ENCODE data around the gene MGAT5. TPM values are rescaled to one million over a fixed set of nuclear protein-coding genes. Genes with fewer than 3 reads are reported as not detected.

The MGAT5 gene, protein sequence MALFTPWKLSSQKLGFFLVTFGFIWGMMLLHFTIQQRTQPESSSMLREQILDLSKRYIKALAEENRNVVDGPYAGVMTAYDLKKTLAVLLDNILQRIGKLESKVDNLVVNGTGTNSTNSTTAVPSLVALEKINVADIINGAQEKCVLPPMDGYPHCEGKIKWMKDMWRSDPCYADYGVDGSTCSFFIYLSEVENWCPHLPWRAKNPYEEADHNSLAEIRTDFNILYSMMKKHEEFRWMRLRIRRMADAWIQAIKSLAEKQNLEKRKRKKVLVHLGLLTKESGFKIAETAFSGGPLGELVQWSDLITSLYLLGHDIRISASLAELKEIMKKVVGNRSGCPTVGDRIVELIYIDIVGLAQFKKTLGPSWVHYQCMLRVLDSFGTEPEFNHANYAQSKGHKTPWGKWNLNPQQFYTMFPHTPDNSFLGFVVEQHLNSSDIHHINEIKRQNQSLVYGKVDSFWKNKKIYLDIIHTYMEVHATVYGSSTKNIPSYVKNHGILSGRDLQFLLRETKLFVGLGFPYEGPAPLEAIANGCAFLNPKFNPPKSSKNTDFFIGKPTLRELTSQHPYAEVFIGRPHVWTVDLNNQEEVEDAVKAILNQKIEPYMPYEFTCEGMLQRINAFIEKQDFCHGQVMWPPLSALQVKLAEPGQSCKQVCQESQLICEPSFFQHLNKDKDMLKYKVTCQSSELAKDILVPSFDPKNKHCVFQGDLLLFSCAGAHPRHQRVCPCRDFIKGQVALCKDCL
- polyA plus RNA-seq, result 19.0 TPM
- long read RNA-seq, donor 1, result 0 reads
- long read RNA-seq, donor 2, partial matches to known transcripts, result 0 of 1 reads
- long read RNA-seq, donor 2, other reads (novel, unspliced or antisense), result 0 of 1 reads
- long read RNA-seq, donor 3, result 0 reads
- long read RNA-seq, donor 4, partial matches to known transcripts, result 0 of 1 reads
- long read RNA-seq, donor 4, other reads (novel, unspliced or antisense), result 0 of 1 reads
- long read RNA-seq, donor 5, partial matches to known transcripts, result 0 of 1 reads
- long read RNA-seq, donor 5, other reads (novel, unspliced or antisense), result 0 of 1 reads
- long read RNA-seq, donor 6, partial matches to known transcripts, result 0 of 1 reads
- long read RNA-seq, donor 6, other reads (novel, unspliced or antisense), result 0 of 1 reads
- long read RNA-seq, donor 7, result 0 reads
- long read RNA-seq, donor 8, partial matches to known transcripts, result 0 of 2 reads
- long read RNA-seq, donor 8, other reads (novel, unspliced or antisense), result 0 of 2 reads
- long read RNA-seq, donor 9, result 0 reads
- long read RNA-seq, donor 10, result 0 reads
- long read RNA-seq, donor 11, result 0 reads

DNA sequence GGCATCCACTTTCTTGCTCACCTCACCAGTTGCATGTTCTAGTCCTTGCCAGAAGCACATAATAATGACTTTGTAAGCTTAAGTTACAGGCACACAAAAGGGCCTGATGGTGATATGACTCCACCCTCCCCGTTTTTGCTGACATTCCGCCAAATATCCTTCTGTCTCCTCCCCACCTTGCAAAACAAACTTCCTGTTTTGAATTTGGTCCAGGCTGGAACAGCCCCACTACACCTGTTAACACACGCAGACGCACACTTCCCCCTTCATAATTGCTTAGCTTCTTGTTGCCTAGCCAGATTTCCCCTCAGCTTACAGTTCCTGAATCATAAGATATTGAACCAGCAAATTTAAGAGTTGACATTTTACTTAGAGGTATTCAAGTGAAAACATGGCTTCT lies at the start of gene MGAT5:
Gene MGAT5 (plus strand): TSS at position 269 of the 400 bp plus-strand sequence. CDS start 332 bp downstream, outside the sequence.
- no peaks in the 10 kb centered on the region for H3K27me3 ChIP-seq (ENCODE audit: control insufficient read depth, insufficient read depth, low read length)
- WGBS (ENCODE audit: insufficient coverage, low lambda C conversion rate), result 53% methylated on average over 2 of the region's 4 CpGs
- no peak within 1 kb of the TSS for H3K27ac ChIP-seq (ENCODE audit: low read length)
- DNase-seq, result no peak
- no peaks in the 10 kb centered on the region for H3K4me1 ChIP-seq (ENCODE audit: control insufficient read depth, insufficient read depth, low read length)
- peaks cover 14% of the 10 kb centered on the region for H3K36me3 ChIP-seq (ENCODE audit: control insufficient read depth, insufficient read depth, low read length)
- H3K9me3 ChIP-seq (ENCODE audit: control insufficient read depth, low read depth, low read length), result no peaks in the 10 kb centered on the region
- no peak within 1 kb of the TSS for H3K4me3 ChIP-seq (ENCODE audit: low read length)

DNA sequence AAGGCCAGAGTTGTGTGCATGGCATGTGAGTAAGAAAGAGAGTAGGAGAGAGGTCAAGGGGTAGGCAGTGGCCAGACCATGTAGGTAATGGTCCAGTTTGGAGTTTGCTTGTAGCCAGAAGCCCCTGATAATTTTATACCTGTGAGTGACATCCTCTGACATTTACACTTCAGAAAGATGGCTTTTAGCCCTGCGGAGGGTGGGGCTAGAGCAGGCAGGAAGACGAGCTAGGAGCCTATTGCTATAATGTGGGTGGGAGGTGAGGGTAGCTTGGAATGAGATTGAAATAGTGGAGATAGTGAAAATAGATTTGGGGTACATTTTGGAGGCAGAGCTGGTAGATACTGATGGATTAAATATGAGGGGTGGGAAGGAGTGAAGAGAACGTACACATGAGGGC lies 48.8 kb upstream of the MGAT5 start:
- H3K4me1 ChIP-seq (ENCODE audit: control insufficient read depth, insufficient read depth, low read length), result no peaks in the 10 kb centered on the region

DNA sequence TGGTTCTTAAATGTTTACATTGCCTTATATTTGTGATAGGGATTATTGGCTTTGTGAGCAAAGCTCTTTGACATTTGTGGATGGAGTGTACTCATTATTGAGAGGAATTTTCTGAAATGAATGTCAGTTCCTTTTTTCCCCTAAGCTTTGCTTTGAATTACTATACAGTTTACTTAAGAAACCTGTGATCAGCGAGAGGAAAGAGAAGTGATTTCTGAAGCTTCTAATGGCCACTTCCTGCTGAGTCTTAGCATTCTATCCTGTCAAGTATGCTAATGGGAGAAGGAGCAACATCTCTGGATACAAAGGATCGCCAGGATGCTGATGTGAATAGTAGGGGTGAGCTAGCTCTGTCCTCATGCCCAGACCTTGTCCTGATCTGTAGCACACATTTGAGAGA lies 47.8 kb upstream of the MGAT5 start:
- WGBS (ENCODE audit: insufficient coverage, low lambda C conversion rate), result no CpG with 5 or more reads among the region's 2 CpGs
- DNase-seq, result no peak
- Histone ChIP-seq H3K4me1 (ENCODE audit: control insufficient read depth, insufficient read depth, low read length) (no peaks in the 10 kb centered on the region), H3K27me3 (ENCODE audit: control insufficient read depth, insufficient read depth, low read length) (no peaks in the 10 kb centered on the region), H3K27ac (ENCODE audit: low read length) (no peak overlapping the region), H3K9me3 (ENCODE audit: control insufficient read depth, low read depth, low read length) (no peaks in the 10 kb centered on the region), H3K36me3 (ENCODE audit: control insufficient read depth, insufficient read depth, low read length) (no peaks in the 10 kb centered on the region), H3K4me3 (ENCODE audit: low read length) (no peak overlapping the region)

More for the DNA sequence above, 48.8 kb upstream of the MGAT5 start:
- Histone ChIP-seq H3K27ac (ENCODE audit: low read length) (no peak overlapping the region), H3K9me3 (ENCODE audit: control insufficient read depth, low read depth, low read length) (no peaks in the 10 kb centered on the region), H3K4me3 (ENCODE audit: low read length) (no peak overlapping the region), H3K36me3 (ENCODE audit: control insufficient read depth, insufficient read depth, low read length) (no peaks in the 10 kb centered on the region), H3K27me3 (ENCODE audit: control insufficient read depth, insufficient read depth, low read length) (no peaks in the 10 kb centered on the region)
- WGBS (ENCODE audit: insufficient coverage, low lambda C conversion rate), result 100% methylated on average over 1 of the region's 3 CpGs
- DNase-seq, result no peak

DNA sequence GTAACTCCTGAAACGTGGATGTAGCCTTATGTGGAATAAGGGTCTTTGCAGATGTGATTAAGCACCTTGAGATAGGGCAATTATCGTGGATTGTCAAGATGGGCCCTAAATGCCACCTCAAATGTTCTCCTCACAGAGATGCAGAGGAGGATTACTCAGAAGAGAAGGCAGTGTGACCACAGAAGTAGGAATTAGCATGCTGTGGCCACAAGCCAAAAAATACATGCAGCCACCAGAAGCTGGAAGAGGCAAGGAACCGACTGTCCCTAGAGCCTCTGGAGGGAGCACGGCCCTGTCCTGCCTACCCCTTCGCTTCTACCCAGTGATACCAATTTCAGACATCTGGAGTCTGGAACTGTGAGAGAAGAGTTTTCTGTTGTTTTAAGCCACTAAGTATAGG lies 47.3 kb upstream of the MGAT5 start:
- Histone ChIP-seq H3K27me3 (ENCODE audit: control insufficient read depth, insufficient read depth, low read length) (no peaks in the 10 kb centered on the region), H3K4me3 (ENCODE audit: low read length) (no peak overlapping the region), H3K9me3 (ENCODE audit: control insufficient read depth, low read depth, low read length) (no peaks in the 10 kb centered on the region), H3K36me3 (ENCODE audit: control insufficient read depth, insufficient read depth, low read length) (no peaks in the 10 kb centered on the region), H3K27ac (ENCODE audit: low read length) (no peak overlapping the region), H3K4me1 (ENCODE audit: control insufficient read depth, insufficient read depth, low read length) (no peaks in the 10 kb centered on the region)
- no peak for DNase-seq
- no CpG with 5 or more reads among the region's 5 CpGs for WGBS (ENCODE audit: insufficient coverage, low lambda C conversion rate)

DNA sequence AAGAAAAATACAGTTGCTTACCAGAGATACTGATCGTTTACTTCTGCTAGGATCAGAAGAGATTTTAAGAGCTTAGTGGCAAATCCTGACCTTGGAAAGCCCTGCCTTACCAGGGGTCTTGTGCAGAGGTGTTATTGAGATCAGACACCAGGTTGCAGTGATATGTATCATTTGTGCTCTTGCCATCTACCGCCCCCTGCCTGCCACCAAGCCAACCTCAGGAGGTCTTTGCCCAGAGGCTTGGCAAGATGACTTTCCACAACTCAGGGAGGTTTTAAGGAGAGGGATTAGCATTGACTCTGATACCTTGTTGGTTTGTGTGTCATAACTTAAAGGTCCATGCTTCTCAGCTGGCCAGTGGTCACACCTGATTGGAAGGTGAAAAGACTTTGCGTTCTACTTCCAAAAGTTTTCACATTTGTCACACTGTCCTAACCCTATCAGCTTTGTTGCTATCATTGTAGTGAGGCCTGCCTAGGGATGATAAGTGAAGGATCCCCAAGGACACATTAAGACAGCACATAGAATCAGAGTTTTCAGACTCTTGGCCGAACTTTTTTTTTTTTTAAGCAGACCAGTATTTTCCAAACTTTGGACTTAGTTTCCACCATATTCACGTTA lies 46.2 kb upstream of the MGAT5 start:
- H3K27me3 ChIP-seq (ENCODE audit: control insufficient read depth, insufficient read depth, low read length), result no peaks in the 10 kb centered on the region
- no peaks in the 10 kb centered on the region for H3K4me1 ChIP-seq (ENCODE audit: control insufficient read depth, insufficient read depth, low read length)
- H3K36me3 ChIP-seq (ENCODE audit: control insufficient read depth, insufficient read depth, low read length), result no peaks in the 10 kb centered on the region
- no peak overlapping the region for H3K27ac ChIP-seq (ENCODE audit: low read length)
- H3K4me3 ChIP-seq (ENCODE audit: low read length), result no peak overlapping the region
- no peaks in the 10 kb centered on the region for H3K9me3 ChIP-seq (ENCODE audit: control insufficient read depth, low read depth, low read length)
- WGBS (ENCODE audit: insufficient coverage, low lambda C conversion rate), result no CpG with 5 or more reads among the region's 5 CpGs
- DNase-seq, result peak; percentile 42 to 50

DNA sequence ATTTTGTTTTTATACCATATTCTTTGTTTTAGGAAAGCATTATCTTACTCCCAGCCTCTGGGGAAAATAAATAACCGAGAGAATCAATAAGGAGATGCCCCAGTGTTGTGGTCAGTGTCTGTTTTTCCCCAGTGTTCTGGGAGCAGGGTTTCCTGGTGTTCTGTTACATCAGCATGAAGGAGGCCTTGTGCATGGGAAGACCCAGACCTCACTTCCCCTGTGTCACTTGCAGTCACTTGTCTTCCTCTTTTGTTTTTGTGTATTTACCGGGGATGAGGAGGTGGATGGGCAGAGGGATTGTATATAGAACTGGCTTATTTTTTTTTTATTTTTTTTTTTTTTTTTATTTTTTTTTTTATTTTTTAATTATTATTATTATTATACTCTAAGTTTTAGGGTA lies 45.0 kb upstream of the MGAT5 start:
- Histone ChIP-seq H3K36me3 (ENCODE audit: control insufficient read depth, insufficient read depth, low read length) (no peaks in the 10 kb centered on the region), H3K4me3 (ENCODE audit: low read length) (no peak overlapping the region), H3K4me1 (ENCODE audit: control insufficient read depth, insufficient read depth, low read length) (no peaks in the 10 kb centered on the region), H3K27me3 (ENCODE audit: control insufficient read depth, insufficient read depth, low read length) (no peaks in the 10 kb centered on the region), H3K27ac (ENCODE audit: low read length) (no peak overlapping the region), H3K9me3 (ENCODE audit: control insufficient read depth, low read depth, low read length) (no peaks in the 10 kb centered on the region)
- DNase-seq, result no peak
- no CpG with 5 or more reads among the region's 2 CpGs for WGBS (ENCODE audit: insufficient coverage, low lambda C conversion rate)

DNA sequence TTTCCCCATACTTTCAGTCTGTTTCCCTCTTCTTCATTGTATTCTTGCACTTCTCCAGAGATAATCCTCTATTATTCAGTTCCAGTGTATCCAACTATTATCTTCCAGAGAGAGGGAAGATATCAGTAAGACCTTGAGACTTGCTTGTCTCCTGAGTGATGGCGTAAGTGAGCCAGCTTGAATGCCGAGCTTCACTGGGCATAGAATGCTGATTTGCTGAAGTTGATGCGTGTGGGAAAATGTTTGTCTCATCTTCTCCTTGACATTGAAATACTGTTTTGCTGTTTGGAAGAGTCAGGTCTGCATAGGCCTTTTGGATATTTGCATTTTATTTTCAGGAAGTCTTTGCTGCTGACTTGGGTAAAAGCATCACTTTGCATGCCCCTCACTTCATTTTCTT lies 41.1 kb upstream of the MGAT5 start:
- no peaks in the 10 kb centered on the region for H3K9me3 ChIP-seq (ENCODE audit: control insufficient read depth, low read depth, low read length)
- no peak overlapping the region for H3K4me3 ChIP-seq (ENCODE audit: low read length)
- H3K27me3 ChIP-seq (ENCODE audit: control insufficient read depth, insufficient read depth, low read length), result no peaks in the 10 kb centered on the region
- no peaks in the 10 kb centered on the region for H3K4me1 ChIP-seq (ENCODE audit: control insufficient read depth, insufficient read depth, low read length)
- no peak for DNase-seq
- H3K36me3 ChIP-seq (ENCODE audit: control insufficient read depth, insufficient read depth, low read length), result no peaks in the 10 kb centered on the region
- no CpG with 5 or more reads among the region's 3 CpGs for WGBS (ENCODE audit: insufficient coverage, low lambda C conversion rate)
- no peak overlapping the region for H3K27ac ChIP-seq (ENCODE audit: low read length)

DNA sequence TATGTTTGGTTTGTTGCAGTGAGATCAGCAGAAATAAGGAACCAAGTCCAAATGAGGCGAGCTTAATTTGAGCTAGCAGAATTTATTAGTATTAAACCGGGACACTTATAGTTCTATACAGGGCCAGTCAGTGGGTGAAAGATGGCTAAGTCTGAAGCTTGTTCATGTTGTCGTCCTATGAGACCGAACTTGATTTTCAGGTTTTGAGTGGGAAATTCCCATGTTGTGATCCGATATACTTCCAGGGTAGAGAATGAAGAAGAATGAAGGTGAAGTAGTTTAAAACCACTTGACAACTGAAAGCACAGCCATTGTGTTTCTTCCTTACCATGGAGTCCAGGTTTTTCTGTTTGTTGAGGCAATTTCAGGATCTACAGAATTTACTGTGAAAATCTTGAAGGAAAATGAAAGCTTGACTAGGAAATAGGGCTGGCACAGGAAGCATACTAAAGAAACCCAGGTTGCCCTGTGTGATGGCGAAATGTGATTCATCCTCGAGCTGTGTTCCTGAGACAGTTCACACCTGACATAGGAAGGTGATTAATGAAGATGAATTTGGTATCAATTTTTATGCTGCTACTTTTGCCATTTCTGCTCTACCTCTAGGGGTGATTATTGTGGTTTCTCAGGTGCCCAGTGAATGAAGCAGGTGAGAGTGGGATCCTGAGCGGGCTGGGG lies 37.6 kb upstream of the MGAT5 start:
- Histone ChIP-seq H3K27ac (ENCODE audit: low read length) (no peak overlapping the region), H3K9me3 (ENCODE audit: control insufficient read depth, low read depth, low read length) (no peaks in the 10 kb centered on the region), H3K4me1 (ENCODE audit: control insufficient read depth, insufficient read depth, low read length) (peaks cover 6% of the 10 kb centered on the region), H3K27me3 (ENCODE audit: control insufficient read depth, insufficient read depth, low read length) (no peaks in the 10 kb centered on the region), H3K4me3 (ENCODE audit: low read length) (no peak overlapping the region), H3K36me3 (ENCODE audit: control insufficient read depth, insufficient read depth, low read length) (no peaks in the 10 kb centered on the region)
- DNase-seq, result no peak
- 64% methylated on average over 2 of the region's 8 CpGs for WGBS (ENCODE audit: insufficient coverage, low lambda C conversion rate)

DNA sequence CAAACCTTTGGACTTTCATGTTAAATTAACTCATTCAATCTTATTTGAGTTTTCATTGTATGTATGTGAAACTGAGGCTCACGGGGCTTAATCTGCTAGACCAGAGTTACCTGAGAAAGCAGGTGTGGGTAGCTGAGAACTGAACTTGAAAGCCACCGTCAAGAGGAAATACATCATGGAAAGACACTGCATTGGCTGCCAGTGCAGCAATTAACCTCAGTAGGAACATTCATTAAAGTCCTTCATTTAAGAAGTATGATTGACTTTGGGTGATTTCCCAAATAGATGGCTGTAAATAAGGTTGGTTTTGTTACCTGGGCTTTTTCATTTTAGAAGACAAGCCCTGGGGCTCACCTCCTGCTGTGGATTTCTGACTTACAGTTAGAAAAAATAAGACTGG lies 36.5 kb upstream of the MGAT5 start:
- WGBS (ENCODE audit: insufficient coverage, low lambda C conversion rate), result no CpG with 5 or more reads among the region's 2 CpGs
- Histone ChIP-seq H3K36me3 (ENCODE audit: control insufficient read depth, insufficient read depth, low read length) (no peaks in the 10 kb centered on the region), H3K27me3 (ENCODE audit: control insufficient read depth, insufficient read depth, low read length) (no peaks in the 10 kb centered on the region), H3K9me3 (ENCODE audit: control insufficient read depth, low read depth, low read length) (no peaks in the 10 kb centered on the region), H3K27ac (ENCODE audit: low read length) (no peak overlapping the region), H3K4me3 (ENCODE audit: low read length) (no peak overlapping the region), H3K4me1 (ENCODE audit: control insufficient read depth, insufficient read depth, low read length) (peaks cover 6% of the 10 kb centered on the region)
- no peak for DNase-seq
